ENCODE results near the gene CHST9. TPM values are rescaled to one million over a fixed set of nuclear protein-coding genes. Genes with fewer than 3 reads are reported as not detected.
"Not testable (repeated sequence)": the region's sequence is repeated elsewhere in the genome, so short reads cannot be mapped to it uniquely, and the experiment has no call there.

Gene CHST9
- total RNA-seq, 2 experiments from 2014 or later = not detected

DNA sequence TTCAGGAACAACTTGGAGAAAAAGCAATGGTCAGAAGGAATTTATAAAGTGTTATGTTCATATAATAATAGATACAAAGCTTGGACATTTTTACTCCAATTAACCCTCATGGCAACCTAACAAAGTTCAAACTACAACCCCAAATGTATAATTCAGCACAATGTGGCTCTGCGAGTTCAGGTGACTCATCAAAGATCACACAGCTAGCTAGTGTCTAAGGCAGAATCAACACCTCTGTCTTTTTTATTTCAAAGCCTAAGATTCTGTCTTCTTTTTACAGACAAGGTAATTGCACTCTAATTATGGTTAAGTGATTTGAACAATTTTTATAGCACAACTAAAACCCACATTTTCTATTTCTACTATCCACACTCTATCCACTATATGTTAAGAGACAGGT, 90.5 kb downstream of the CHST9 start:
- intact Hi-C loops (cut with DNase I, micrococcal nuclease) = no loop called here
- no peaks in the 10 kb centered on the region for H3K4me1 ChIP-seq (ENCODE audit: insufficient read depth, low read length)
- no peaks in the 10 kb centered on the region for H3K36me3 ChIP-seq (ENCODE audit: insufficient read depth, low read length)
- Mint-ChIP-seq H3K9me3 (peaks cover 12% of the 10 kb centered on the region), H3K27me3 (no peaks in the 10 kb centered on the region), H3K36me3 (ENCODE audit: low read depth) (no peaks in the 10 kb centered on the region), H3K27ac (no peak overlapping the region), H3K4me1 (ENCODE audit: low read depth) (no peaks in the 10 kb centered on the region), H3K4me3 (no peak overlapping the region)
- DNase-seq (no peak), ATAC-seq (ENCODE audit: poor library complexity) (no peak)
- H3K27me3 ChIP-seq (ENCODE audit: control insufficient read depth in 1 of 2, insufficient read depth in 2 of 2, low read length in 2 of 2) = no peaks in the 10 kb centered on the region
- CTCF ChIA-PET = no interaction called here
- POLR2A ChIA-PET = no interaction called here
- TF ChIP-seq, protein P1, sequence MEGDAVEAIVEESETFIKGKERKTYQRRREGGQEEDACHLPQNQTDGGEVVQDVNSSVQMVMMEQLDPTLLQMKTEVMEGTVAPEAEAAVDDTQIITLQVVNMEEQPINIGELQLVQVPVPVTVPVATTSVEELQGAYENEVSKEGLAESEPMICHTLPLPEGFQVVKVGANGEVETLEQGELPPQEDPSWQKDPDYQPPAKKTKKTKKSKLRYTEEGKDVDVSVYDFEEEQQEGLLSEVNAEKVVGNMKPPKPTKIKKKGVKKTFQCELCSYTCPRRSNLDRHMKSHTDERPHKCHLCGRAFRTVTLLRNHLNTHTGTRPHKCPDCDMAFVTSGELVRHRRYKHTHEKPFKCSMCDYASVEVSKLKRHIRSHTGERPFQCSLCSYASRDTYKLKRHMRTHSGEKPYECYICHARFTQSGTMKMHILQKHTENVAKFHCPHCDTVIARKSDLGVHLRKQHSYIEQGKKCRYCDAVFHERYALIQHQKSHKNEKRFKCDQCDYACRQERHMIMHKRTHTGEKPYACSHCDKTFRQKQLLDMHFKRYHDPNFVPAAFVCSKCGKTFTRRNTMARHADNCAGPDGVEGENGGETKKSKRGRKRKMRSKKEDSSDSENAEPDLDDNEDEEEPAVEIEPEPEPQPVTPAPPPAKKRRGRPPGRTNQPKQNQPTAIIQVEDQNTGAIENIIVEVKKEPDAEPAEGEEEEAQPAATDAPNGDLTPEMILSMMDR (IDR thresholded peaks at IDR 0.05) = no peak
- no peak overlapping the region for H3K4me3 ChIP-seq (ENCODE audit: low read length)
- H3K9me3 ChIP-seq (ENCODE audit: control insufficient read depth in 1 of 2, insufficient read depth in 1 of 2, low read length in 2 of 2) = peaks cover 0 to 9% of the 10 kb centered on the region in 2 experiments
- H3K27ac ChIP-seq (ENCODE audit: low read depth in 1 of 2, low read length in 2 of 2) = no peak overlapping the region

DNA sequence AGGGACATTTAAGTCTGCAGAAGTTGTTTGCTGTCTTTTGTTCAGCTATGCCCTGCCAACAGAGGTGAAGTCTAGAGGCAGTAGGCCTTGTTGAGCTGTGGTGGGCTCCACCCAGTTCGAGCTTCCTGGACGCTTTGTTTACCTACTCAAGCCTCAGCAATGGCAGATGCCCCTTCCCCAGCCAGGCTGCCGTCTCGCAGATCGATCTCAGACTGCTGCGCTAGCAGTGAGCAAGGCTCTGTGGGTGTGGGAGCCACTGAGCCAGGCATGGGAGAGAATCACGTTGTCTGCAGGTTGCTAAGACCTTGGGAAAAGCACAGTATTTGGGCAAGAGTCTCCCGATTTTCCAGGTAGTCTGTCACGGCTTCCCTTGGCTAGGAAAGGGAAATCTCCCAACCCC, 91.8 kb downstream of the CHST9 start:
- DNase-seq; H3K27me3 Mint-ChIP-seq; H3K27ac ChIP-seq (ENCODE audit: low read depth in 1 of 2, low read length in 2 of 2); ATAC-seq (ENCODE audit: poor library complexity); H3K36me3 Mint-ChIP-seq (ENCODE audit: low read depth); H3K36me3 ChIP-seq (ENCODE audit: insufficient read depth, low read length); H3K4me3 Mint-ChIP-seq; intact Hi-C loops (cut with DNase I, micrococcal nuclease); CTCF ChIA-PET; H3K27me3 ChIP-seq (ENCODE audit: control insufficient read depth in 1 of 2, insufficient read depth in 2 of 2, low read length in 2 of 2); POLR2A ChIA-PET; H3K4me1 ChIP-seq (ENCODE audit: insufficient read depth, low read length); H3K4me1 Mint-ChIP-seq (ENCODE audit: low read depth); H3K4me3 ChIP-seq (ENCODE audit: low read length); H3K27ac Mint-ChIP-seq: not testable (repeated sequence)
- peaks cover 12% of the 10 kb centered on the region for H3K9me3 Mint-ChIP-seq
- peaks cover 0 to 13% of the 10 kb centered on the region in 2 experiments for H3K9me3 ChIP-seq (ENCODE audit: control insufficient read depth in 1 of 2, insufficient read depth in 1 of 2, low read length in 2 of 2)

DNA sequence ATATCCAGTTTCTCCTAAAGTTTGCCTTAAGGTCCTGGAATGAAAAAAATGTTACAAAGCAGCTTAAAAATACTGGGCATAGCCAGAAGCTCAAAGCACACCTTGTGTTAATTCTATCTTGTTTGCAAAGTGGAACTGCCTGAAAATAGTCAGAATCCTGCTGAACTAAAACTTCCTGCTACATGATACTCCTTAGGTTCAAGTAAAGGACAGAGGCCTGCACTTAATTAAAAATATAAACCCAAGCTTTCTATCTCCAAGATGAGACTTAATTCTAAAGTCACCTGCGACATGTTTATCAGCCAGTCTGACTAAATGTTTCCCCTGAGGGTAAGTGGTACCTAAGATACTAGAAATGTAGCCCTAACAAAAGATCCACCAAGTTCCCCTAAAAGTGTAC, 103.4 kb downstream of the CHST9 start:
- no peak overlapping the region for H3K4me3 Mint-ChIP-seq
- no peaks in the 10 kb centered on the region for H3K36me3 Mint-ChIP-seq (ENCODE audit: low read depth)
- TF ChIP-seq, protein P1 (IDR thresholded peaks at IDR 0.05) = no peak
- H3K27me3 Mint-ChIP-seq = no peaks in the 10 kb centered on the region
- no peak for DNase-seq
- no peak overlapping the region for H3K4me3 ChIP-seq (ENCODE audit: low read length)
- no peaks in the 10 kb centered on the region for H3K4me1 ChIP-seq (ENCODE audit: insufficient read depth, low read length)
- ATAC-seq (ENCODE audit: poor library complexity) = no peak
- ChIA-PET CTCF (no interaction called here), POLR2A (no interaction called here)
- no peaks in the 10 kb centered on the region for H3K36me3 ChIP-seq (ENCODE audit: insufficient read depth, low read length)
- no peaks in the 10 kb centered on the region for H3K4me1 Mint-ChIP-seq (ENCODE audit: low read depth)
- intact Hi-C loops (cut with DNase I, micrococcal nuclease) = no loop called here
- H3K27ac ChIP-seq (ENCODE audit: low read depth in 1 of 2, low read length in 2 of 2) = no peak overlapping the region
- H3K9me3 ChIP-seq (ENCODE audit: control insufficient read depth in 1 of 2, insufficient read depth in 1 of 2, low read length in 2 of 2) = no peaks in the 10 kb centered on the region
- no peak overlapping the region for H3K27ac Mint-ChIP-seq
- H3K27me3 ChIP-seq (ENCODE audit: control insufficient read depth in 1 of 2, insufficient read depth in 2 of 2, low read length in 2 of 2) = no peaks in the 10 kb centered on the region
- peaks cover 12% of the 10 kb centered on the region for H3K9me3 Mint-ChIP-seq

DNA sequence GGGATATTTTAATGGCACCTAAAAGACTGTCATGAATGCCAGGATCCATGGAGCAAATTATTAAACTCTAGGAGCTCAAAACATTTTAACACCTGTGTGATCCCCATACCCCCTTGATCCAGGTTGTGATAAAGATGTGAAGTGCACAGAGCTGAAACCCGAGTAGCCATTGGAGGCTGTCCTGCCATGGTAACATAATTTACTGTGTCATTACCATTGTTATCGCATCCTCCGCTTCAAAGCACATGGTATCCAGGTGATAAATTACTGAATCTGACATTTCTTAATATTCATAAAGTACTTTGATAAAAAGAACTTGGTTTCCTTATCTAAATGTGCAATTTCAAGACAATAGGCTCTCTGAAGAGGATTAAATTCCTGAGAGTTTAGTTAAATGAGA, 109.3 kb downstream of the CHST9 start:
- Mint-ChIP-seq H3K4me3 (no peak overlapping the region), H3K9me3 (peaks cover 2% of the 10 kb centered on the region), H3K27me3 (no peaks in the 10 kb centered on the region), H3K36me3 (ENCODE audit: low read depth) (no peaks in the 10 kb centered on the region), H3K4me1 (ENCODE audit: low read depth) (no peaks in the 10 kb centered on the region), H3K27ac (no peak overlapping the region)
- Histone ChIP-seq H3K4me3 (ENCODE audit: low read length) (no peak overlapping the region), H3K27ac (ENCODE audit: low read depth in 1 of 2, low read length in 2 of 2) (no peak overlapping the region), H3K4me1 (ENCODE audit: insufficient read depth, low read length) (no peaks in the 10 kb centered on the region), H3K27me3 (ENCODE audit: control insufficient read depth in 1 of 2, insufficient read depth in 2 of 2, low read length in 2 of 2) (no peaks in the 10 kb centered on the region), H3K36me3 (ENCODE audit: insufficient read depth, low read length) (no peaks in the 10 kb centered on the region), H3K9me3 (ENCODE audit: control insufficient read depth in 1 of 2, insufficient read depth in 1 of 2, low read length in 2 of 2) (peaks cover 0 to under 1% of the 10 kb centered on the region in 2 experiments)
- intact Hi-C loops (cut with DNase I, micrococcal nuclease) = no loop called here
- CTCF ChIA-PET = no interaction called here
- DNase-seq (no peak), ATAC-seq (ENCODE audit: poor library complexity) (no peak)
- TF ChIP-seq, protein P1 (IDR thresholded peaks at IDR 0.05) = no peak
- POLR2A ChIA-PET = no interaction called here

All from CD4-positive, alpha-beta T cell (primary cell).